ENCODE measurements around the gene BEGAIN.

Gene BEGAIN

DNA sequence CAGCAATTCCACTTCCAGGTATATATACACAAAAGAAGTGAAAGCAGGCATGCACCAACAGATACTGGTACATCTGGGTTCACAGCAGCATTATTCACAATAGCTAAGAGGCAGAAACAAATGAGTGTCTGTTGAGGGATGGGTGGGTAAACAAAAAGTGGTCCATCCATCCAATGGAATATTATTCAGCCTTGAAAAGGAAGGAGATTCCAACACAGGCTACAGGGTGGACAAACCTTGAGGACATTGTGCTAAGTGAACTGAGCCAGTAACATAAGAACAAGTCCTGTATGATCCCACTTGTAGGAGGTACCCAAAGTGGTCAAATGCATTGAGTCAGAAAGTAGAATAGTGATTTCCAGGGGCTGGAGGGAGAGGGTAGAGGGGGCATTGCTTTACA lies 27.6 kb upstream of the BEGAIN start:
- no peak for DNase-seq

DNA sequence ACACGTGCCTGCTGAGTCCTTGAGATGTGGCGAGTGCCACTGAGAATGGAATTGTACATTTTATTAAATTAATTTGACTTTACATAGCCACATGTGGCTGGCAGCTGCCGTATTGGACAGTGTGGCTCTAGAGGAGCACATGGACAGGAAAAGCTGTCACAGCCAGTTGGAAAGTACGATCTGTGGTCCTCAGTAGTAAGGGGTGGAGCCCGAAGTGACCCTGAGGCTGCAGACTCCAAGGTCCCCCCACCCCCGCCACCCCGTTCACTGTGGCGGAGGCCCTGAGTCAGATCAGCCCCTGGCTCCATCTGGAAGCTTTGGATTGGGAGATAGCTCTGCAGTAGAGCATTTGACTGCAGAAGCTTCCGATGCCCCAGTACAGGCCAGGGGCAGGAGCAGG lies 25.8 kb upstream of the BEGAIN start:
- no peak for DNase-seq

DNA sequence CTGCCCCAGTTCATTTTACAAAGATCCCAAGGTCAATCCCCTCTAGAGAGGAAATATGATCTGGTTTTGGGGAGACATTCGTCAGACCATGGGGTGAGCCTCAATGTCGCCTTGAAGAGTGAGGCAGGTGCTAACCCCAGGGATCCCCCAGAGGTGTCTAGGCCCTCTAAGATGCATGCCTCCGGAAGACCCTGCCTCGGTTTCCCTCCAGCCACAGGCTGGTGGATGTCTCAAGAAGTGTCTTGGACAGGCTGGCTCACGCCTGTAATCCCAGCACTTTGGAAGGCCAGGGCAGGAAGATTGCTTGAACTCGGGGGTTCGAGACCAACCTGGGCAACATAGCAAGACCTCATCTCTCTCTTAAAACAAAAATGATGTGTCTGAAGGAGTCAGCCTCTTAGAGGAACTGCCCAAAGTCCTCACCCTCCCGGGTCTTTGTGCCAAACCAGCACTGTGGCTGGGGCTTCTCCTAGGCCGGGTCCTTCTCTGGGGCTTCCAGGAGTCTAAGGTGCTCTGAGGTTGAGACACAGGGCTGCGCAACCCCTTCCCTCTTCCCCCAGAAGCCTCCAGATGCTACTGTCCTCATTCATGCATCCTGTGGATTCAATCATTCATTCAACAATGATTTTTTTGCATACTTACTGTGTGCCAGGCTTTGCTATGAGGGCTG lies 24.7 kb upstream of the BEGAIN start:
- no peak for DNase-seq

DNA sequence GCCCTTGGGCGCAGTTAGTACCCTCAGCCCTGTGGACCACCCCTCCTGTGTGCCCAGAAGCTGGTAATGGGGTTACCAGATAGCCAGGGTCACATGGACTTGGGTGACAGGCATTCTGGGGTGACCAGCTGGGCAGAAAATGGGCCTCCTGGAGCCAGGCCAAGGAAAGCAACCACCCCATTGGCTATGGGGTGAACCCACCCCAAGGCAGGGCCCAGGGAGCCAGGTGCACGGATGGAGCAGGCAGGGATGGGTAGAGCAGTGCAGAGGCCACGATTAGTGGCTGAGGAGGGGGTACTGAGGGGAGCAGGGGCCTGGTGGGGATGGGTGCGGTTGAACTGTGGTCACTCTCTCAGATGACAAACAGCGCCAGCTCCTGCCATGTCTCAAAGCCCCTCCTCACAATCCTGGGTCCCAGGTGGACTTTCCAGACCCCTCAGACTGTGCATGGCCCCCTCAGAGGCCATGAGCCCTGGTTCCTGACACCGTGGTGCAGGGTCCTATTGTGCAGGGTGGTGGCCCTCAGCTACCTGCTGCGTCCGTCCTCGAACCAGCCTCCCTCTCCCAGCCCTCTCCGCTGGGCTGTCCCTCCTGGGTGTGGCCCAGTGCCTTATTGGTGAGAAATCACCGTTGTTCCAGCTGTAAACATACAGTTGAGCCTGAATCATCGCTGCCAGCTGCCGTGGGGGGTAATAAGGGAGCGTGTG lies 23.4 kb upstream of the BEGAIN start:
- DNase-seq, result no peak

DNA sequence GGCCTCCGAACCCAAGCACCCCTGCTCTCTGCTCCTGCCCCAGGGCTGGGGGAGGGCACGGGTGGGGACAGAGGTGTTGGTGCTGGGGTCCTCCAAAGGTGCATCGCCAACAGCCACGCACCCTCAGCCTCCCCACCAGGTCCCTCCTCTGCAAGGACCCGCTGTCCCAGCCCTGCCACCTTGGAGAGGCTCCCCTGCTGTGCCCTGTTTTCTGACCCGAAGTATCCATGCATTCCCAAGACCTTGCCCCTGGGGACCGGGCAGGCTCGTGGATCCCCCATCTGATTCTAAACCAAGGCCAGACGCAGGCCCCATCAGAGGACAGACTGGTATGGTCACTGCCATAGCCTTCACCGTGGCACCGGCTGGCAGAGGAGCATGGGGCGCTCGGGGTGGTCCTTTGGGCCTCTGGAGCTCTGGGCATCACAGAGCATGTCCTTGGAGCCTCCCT lies 22.7 kb upstream of the BEGAIN start:
- no peak for DNase-seq

DNA sequence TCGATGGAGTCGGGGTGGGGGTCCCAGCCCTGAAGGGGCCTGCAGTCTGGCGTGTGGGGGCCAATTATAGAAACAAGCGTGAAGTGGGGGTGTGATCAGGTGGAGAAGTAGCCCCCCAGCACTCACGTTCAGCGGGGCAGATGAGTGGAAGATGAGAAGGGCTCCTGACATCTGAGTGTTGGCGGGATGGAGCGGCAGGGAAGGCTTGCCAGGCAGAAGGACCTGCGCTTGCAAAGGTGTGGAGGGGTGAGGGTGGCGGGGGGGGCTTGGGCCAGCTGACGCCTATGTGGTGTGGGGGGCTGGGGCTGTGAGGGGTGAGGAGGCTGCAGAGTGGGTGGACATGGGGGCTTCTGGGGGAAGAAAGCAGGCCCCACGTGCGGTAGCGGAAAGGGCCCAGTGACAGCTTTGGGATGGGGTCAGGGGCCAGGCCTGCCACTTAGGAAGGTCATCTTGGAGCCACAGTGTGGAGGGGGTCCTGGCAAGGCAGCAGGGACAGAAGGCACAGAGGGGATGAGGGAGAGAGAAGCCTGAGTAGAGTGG lies 22.2 kb upstream of the BEGAIN start:
- no peak for DNase-seq

DNA sequence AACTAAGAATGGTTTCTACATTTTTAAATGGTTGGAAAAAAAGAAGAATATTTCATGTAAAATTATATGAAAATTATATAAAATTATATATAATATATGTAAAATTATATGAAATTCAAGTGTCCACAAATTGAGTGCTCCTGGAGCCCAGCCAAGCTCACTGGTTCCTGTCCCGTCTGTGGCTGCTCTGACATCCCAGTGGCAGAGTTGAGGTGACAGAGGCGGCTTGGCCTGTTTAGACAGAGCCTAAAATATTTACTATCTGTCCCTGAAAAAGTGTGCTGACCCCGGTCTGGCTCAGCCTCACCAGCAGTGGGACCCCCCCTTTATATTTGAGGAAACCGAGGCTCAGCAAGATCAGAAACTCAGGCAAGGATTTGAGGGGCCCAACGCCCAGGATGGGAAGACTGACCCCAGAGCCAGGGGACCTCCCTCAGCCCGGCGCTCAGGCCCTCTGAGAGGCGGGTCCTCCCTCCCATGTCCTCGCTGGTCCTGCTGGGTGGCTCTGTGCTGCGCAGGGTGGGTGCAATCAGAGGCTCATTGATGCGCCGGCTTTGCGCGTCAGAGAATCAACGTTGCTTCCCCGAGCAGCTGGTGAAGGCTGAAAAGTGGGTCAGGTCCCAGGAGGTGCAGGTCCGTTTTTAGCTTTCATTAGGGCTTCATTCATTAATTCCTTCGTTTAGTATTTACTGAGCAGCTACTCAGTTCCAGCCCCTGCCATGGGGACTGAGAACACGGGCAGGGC lies 21.5 kb upstream of the BEGAIN start:
- no peak for DNase-seq

DNA sequence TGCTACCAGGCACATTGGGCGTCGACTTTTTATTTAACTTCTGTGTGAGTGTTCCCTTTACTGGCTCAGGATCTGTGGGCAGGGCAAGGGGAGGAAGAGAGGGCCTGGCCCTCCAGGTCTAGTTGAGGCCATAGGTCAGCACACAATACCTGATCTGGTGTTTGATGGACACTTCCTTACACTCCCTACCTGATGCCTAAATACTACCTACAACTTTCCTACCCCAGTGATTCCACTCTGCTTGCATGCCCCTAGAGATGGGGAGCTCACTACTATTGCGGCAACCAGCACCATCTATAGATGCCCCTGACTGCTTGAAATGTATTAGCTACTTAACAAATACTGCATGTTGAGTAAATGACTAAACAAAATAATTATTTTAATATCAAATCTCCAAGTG lies 20.8 kb upstream of the BEGAIN start:
- DNase-seq, result no peak

DNA sequence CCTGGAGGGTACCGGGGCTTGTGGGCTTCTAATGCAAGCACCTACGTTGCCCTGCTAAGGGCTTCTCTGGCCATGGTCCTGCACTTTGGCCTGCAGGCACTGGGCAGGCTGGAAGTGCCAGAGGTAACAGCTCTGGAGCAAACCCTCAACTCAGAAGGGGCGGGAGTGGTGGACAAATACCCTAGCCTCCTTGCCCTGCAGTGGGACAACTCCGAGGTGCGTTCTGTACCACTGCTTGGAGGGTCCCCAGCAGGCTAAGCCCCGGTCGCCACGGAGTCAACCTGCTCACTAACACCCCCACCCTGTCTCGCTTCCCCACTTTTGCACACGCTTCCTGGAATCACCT lies 20.4 kb upstream of the BEGAIN start:
- no peak for DNase-seq

DNA sequence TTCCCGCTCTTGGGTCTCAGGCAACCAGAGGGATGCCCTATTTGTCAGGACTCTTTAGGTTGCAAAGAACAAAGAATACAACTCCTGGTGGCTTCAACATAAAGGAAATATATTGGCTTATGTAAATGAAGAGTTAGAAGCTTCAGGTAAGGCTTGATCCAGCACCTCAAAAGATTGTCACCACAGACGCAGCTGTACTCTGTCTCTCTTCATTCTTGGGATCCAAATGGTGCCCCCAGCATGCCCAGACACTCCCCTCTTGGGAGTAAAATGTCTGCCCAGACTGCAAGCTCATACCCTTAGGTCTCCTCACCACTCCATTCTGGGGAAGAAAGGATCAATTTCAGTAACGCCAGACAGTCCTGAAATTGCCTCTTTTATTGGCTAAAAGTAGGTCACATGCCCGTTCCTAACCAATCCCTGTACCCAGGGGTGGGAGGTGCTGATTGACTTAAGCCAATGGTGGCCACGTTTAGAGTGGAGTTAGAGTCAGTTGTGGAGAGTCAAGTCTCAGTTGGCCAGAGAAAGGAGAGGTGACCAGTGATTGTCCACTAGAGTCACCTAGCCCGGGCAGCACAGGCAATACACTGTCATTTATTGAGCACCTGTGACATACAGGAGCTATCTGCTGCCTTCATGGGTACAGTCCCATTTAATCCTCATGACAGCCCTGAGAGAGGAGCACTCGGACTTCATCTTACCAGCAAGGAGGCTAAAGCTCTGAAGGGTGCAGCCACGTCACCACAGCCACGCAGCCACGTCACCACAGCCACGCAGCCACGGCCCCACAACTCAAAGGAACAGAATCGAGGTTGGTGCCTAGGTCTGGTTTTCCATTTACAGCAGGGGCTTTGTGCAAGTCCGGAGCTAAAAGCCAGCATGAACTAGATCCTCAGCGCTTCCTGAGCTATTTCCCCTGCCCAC lies 19.7 kb upstream of the BEGAIN start:
- no peak for DNase-seq

DNA sequence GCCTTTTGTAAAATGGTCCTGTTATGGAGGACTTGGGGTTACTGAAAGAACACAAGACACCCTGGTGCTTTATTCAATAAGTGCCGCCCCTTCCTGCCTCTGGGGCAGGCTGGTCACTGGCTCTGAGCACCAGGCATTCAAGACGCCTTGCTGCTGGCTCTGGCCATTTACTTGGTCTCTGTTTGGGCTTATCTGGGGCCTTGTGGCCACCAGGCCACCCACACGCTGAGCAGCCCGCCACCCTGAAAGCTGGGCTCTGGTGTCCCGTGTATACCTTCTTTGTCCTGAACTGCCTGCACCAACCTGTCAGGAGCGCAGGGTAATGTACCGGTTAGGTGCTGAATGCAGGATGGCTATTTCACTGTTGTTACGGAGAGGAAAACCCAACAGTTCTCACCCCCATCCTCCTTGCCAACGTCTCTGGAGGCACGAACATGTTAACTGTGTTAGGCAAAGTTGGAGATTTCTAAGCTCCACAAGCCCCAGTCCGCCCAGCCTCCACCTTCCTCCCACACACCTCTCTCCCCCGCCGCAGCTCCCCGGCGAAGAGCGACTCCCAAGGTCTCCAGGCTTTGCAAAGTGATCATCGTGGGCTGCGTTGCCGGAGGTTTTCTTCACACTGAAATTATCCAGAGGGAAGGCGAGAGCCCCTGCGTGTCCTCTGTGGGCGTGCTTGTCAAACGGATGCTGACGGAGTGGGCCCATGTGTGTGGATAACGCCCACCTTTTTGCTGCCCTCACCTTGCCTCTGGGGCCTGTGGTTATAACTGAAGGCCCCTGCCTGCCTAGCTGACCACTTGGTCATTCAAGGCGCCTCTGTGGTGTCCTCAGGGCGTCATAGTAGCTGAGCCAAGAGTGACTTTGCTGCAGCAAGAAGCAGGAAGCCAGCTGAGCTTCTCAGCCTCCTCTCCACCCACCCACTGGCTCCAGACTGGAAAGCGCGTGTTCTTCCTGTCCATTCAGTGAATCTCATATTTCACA lies 18.8 kb upstream of the BEGAIN start:
- DNase-seq, result no peak

DNA sequence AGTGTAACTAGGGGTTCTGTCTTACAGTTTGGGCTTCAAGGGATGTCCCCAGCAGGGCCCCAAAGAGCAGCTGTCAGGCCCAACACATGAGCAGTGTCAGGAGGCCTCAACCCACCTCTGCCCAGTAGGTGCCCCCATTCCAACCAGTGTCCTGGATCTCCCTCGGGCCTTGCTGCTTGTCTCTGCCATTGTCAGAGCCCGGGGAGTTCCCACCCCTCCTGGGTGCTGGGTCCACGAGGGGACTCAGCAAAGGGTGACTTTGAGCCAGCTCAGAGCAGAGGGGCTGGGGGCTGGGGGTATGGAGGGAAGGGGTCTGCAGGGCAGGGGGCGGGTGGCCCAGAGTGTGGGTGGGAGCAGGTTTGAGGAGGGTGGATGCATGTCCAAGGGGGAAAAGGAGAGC lies 18.0 kb upstream of the BEGAIN start:
- DNase-seq, result no peak

DNA sequence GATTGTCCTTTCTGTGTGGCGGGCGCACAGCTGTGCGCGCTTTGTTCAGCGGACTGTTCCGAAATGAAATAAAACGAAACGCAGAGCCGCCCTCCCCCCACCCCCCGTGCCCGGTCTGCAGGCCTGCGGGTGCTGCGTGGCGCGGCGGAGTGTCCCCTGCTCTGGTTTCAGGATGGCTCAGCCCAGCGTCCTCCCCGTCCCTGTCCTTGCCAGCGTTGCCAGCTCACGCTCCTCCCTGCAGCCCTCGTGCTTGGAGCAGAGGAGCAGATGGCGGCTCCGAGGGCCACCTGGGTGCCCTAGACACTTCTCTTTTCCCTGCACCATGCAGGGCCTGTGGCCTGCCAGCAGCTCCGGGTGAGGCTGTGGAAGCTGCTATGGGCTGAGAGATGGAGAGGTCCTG lies 17.5 kb upstream of the BEGAIN start:
- no peak for DNase-seq

DNA sequence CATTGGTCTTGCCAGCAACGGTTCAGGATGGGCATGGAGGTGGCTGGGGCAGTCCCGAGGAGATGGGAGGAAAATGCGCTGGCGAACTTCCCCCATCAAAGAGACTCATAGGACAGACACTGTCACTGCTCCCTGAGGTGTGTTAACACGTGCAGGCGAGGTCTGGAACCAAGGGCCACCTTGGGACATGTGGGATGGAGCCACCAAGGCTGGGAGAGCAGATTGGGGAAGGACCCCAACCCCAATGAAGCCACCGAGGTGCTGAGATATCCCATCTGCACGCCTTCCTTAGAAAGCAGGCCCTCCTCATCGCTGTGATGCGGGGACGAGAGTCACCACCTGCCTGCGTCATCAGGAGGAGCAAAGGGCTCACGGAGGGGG lies 16.9 kb upstream of the BEGAIN start:
- no peak for DNase-seq

DNA sequence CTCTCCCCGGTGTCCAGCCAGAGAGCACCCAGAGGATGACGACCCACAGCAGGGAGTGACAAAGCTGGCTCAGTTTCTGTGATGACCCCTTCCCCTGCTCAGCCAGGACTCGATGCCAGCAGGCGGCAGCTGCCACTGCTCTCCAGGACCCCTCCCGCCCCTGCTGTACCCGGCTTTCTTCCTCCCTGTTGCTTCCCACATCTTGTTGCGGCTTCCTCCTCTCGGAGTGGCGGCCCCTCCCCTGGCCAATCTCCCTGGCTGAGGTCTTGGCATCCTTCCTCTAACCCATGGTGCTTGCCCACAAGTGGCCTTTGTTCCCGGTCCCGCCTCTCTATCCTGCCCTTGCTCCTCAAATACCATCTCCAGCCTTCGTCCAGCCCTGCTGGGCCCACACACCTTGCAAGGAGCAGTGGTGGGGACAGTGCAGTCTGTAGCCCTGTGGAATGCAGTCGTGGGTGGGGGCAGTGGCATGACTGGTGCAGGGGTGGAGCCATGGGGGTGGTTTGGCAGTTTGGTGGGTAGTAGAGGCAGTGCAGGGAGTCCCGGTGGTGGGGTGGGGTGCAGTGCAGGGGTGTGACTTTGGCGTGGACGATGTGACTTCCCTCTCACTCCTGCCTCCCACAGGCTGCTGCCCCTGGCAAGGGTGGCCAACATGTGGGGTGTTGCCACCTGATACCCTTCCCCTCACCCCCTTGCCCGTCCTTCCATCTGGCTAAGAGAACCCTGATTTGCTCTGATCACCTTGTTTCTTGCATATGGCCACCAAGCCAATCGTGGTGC lies 16.3 kb upstream of the BEGAIN start:
- DNase-seq, result no peak

DNA sequence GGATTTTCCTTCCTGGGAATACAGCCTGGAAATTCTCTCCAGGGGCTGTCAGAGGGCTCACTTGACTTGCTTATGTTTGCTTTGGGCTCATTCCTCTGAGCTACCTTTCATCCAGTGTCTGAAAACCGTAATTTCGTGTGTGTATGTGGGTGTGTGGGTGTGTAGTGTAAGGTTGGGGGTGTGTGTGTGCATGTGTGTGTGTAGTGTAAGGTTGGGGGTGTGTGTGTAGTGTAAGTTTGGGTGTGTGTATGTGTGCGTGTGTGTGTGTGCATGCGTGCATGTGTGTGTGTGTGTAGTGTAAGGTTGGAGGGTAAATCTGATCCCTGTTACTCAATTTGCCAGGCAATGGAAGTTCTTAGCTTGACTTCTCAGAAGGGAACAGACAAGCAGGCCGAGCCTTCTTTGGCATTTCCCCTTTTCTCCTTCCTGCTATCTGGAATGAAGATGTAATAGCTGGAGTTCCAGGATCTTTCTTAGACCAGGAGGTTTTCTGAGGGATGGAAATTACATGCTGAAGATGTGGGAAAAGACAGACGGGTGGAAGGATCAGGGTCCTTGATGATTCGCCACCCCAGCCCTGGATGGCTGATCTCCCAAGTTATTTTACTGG lies 15.5 kb upstream of the BEGAIN start:
- DNase-seq, result no peak

DNA sequence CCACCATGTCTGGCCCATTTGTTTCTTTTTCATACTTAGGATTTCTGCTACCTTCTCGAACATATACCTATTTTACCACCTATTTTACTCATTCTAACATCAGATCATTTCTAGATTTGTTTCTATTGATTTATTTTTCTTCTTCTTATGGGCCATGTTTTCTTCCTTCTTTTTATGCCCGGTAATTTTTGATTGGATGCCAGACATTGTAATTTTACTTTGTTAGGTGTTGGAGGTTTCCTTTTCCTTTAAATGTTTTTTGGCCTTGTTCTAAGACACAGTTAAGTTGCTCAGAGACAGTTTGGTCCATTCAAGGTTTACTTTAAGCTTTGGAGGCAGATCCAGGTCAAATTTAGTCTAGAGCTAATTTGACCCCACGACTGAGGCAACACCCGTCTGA lies 14.7 kb upstream of the BEGAIN start:
- no peak for DNase-seq

DNA sequence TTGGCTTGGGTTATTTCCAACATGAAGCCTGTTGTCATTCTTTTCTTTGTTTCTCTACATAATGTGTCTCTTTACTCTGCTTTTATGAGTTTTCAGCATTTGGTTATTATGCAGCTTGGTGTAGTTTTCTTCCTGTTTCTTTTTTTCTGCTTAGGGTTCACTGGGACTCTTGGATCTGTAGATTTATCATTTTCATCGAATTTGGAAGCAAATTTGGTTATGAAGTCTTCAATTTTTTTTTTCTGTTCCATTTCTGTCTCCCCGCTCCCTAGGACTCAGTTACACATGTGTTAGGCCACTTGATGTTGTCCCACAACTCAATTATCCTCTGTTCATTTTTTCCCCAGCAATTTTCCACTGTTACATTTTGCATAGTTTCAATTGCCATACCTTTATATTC lies 13.8 kb upstream of the BEGAIN start:
- DNase-seq, result no peak

DNA sequence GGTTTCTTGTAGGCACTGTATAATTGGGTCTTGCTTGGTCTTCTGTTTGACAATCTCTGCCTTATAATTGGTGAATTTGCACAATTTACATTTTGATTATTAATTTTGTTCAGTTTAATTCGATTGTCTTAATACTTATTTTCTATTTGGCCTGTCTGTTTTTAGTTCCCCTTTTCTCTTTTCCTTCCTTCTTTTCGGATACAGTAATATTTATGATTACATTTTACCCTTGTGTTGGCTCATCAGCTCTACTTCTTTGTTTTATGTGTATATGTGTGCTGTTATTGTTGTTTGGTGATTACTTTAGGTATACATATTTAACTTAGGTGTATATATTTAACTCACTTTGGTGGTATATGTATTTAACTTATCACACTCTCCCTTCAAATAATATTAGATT lies 12.8 kb upstream of the BEGAIN start:
- DNase-seq, result no peak

DNA sequence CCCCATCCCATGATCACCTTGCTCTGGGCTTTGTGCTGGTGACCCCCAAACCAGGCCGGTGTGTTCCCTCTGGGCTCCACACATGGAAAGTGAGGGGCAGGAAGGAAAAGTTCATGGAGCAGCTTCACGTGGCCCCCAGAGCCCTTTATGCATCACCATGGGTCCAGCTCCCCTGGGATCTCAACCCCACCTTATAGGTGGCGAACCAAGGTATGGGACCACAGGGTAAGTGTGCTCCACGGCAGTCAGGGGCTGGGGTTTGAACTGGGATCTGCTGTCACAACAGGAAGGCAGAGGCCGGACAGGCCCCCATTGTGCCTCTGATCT lies 7.4 kb upstream of the BEGAIN start:
- DNase-seq, result no peak
